Liver (tissue), 9 donors: Measurements from ENCODE around the gene MEIS2. TPM values are rescaled to one million over a fixed set of nuclear protein-coding genes. Genes with fewer than 3 reads are reported as not detected.

Source experiments
- DNase-seq: peaks from one replicate; pipeline ENCODE4 v3.0.0-alpha.2; 2017; ENCODE audit warnings: low spot score
- H3K27ac ChIP-seq, 2 donors: one replicate each; pipeline ENCODE4 v1.7.0; 2013; ENCODE audit warnings: inconsistent platforms in 2 of 2, low read length in 2 of 2, control low read depth in 1 of 2, low read depth in 1 of 2, mild to moderate bottlenecking in 1 of 2
- H3K27me3 ChIP-seq, 4 donors: one replicate each; pipeline versions ENCODE4 v1.6.1 to v1.7.0; 2013; ENCODE audit warnings: low read length in 3 of 4, inconsistent platforms in 1 of 4, mild to moderate bottlenecking in 1 of 4, moderate library complexity in 1 of 4; ENCODE audit not compliant: control insufficient read depth in 4 of 4, insufficient read depth in 4 of 4
- H3K36me3 ChIP-seq, 4 donors: one replicate each; pipeline versions ENCODE4 v1.6.1 to v1.7.0; 2013; ENCODE audit warnings: low read length in 3 of 4, mild to moderate bottlenecking in 3 of 4, low read depth in 1 of 4, moderate library complexity in 1 of 4; ENCODE audit not compliant: control insufficient read depth in 4 of 4, insufficient read depth in 3 of 4
- H3K4me1 ChIP-seq, 4 donors: one replicate each; pipeline versions ENCODE4 v1.6.1 to v1.7.0; 2013; ENCODE audit warnings: low read length in 3 of 4, mild to moderate bottlenecking in 3 of 4, moderate library complexity in 1 of 4; ENCODE audit not compliant: control insufficient read depth in 4 of 4, insufficient read depth in 4 of 4
- H3K4me3 ChIP-seq, 3 donors: one replicate each; pipeline versions ENCODE4 v1.6.1 to v1.7.0; 2013; ENCODE audit warnings: low read length in 3 of 3, control low read depth in 1 of 3, low read depth in 1 of 3, mild to moderate bottlenecking in 1 of 3
- H3K9ac ChIP-seq, 2 donors: one replicate each; pipeline ENCODE4 v1.7.0; 2013; ENCODE audit warnings: low read length in 2 of 2, mild to moderate bottlenecking in 2 of 2, moderate library complexity in 2 of 2, control low read depth in 1 of 2, low read depth in 1 of 2
- H3K9me3 ChIP-seq, 4 donors: one replicate each; pipeline versions ENCODE4 v1.6.1 to v1.7.0; 2013; ENCODE audit warnings: low read length in 3 of 4; ENCODE audit not compliant: control insufficient read depth in 4 of 4
- ATF3 ChIP-seq: IDR thresholded peaks from 2 replicates; pipeline ENCODE4 v1.6.1; 2016; ENCODE audit warnings: antibody characterized with exemption
- CTCF ChIP-seq: fragments of 150-350 bp; IDR thresholded peaks from 2 replicates; pipeline ENCODE4 v1.5.1; 2017; ENCODE audit warnings: improper control_type of control experiment, low read depth, low read length; ENCODE audit not compliant: missing input control
- EGR1 ChIP-seq, 2 donors: IDR thresholded peaks; 2 replicates each; pipeline ENCODE4 v1.6.1; 2016 to 2018; ENCODE audit warnings: antibody characterized with exemption in 2 of 2, low read depth in 2 of 2
- FOXA1 ChIP-seq: IDR thresholded peaks from 2 replicates; pipeline ENCODE4 v1.6.1; 2016; ENCODE audit warnings: antibody characterized with exemption
- FOXA2 ChIP-seq: IDR thresholded peaks from 2 replicates; pipeline ENCODE4 v1.6.1; 2016; ENCODE audit warnings: antibody characterized with exemption
- GABPA ChIP-seq, 2 donors: IDR thresholded peaks in 1 of 2; conservative IDR thresholded peaks in 1 of 2; 2 replicates each; pipeline ENCODE4 v1.6.1; 2016; ENCODE audit warnings: antibody characterized with exemption in 2 of 2, mild to moderate bottlenecking in 1 of 2, moderate library complexity in 1 of 2
- HNF4A ChIP-seq, 2 donors: conservative IDR thresholded peaks; 2 replicates each; pipeline ENCODE4 v1.6.1; 2016; ENCODE audit warnings: antibody characterized with exemption in 2 of 2, mild to moderate bottlenecking in 2 of 2
- HNF4G ChIP-seq: IDR thresholded peaks from 2 replicates; pipeline ENCODE4 v1.6.1; 2016; ENCODE audit warnings: antibody characterized with exemption
- MAX ChIP-seq: IDR thresholded peaks from 2 replicates; pipeline ENCODE4 v1.6.1; 2016; ENCODE audit warnings: antibody characterized with exemption
- NR2F2 ChIP-seq: IDR thresholded peaks from 2 replicates; pipeline ENCODE4 v1.6.1; 2016; ENCODE audit warnings: antibody characterized with exemption
- RAD21 ChIP-seq, 2 donors: IDR thresholded peaks; 2 replicates each; pipeline ENCODE4 v1.6.1; 2016; ENCODE audit warnings: antibody characterized with exemption in 2 of 2, mild to moderate bottlenecking in 2 of 2
- REST ChIP-seq: IDR thresholded peaks from 2 replicates; pipeline ENCODE4 v1.6.1; 2016; ENCODE audit warnings: antibody characterized with exemption, mild to moderate bottlenecking
- SP1 ChIP-seq: IDR thresholded peaks from 2 replicates; pipeline ENCODE4 v1.6.1; 2018; ENCODE audit warnings: antibody characterized with exemption, mild to moderate bottlenecking
- TAF1 ChIP-seq: conservative IDR thresholded peaks from 2 replicates; pipeline ENCODE4 v1.6.1; 2016; ENCODE audit warnings: antibody characterized with exemption, mild to moderate bottlenecking
- YY1 ChIP-seq: IDR thresholded peaks from 2 replicates; pipeline ENCODE4 v1.6.1; 2016; ENCODE audit warnings: antibody characterized with exemption, mild to moderate bottlenecking
- ZBTB33 ChIP-seq: IDR thresholded peaks from 2 replicates; pipeline ENCODE4 v1.6.1; 2016; ENCODE audit warnings: antibody characterized with exemption
- WGBS: extraction: QIAGEN DNeasy Blood & Tissue Kit; methylation state at CpG from one replicate; pipeline ENCODE4 v1.1.7; 2013; 5-methylcytosine and 5-hydroxymethylcytosine counted together
- polyA plus RNA-seq, 2 donors: library from polyadenylated mRNA; stranded (reverse) in 1 of 2; unstranded in 1 of 2; fragments of 200-250 nt in 1 of 2; fragments of >200 nt in 1 of 2; fragmentation: Nextera tagmentation in 1 of 2; extraction: Ambion mirVana in 1 of 2; gene quantifications; one replicate each; pipeline versions ENCODE4 v1.2.1 to v1.2.3, GENCODE V29; 2013 to 2015
- total RNA-seq, 2 donors: library from RNA; depleted of rRNA; stranded (reverse); fragments of >200 nt; gene quantifications; one replicate each; pipeline ENCODE4 v1.2.3, GENCODE V29; 2014
- donor health status: healthy.
- donor health status: healthy.
- donor health status: healthy.
- donor health status: healthy.
- donor health status: healthy.

MEIS2 gene
- total and polyA plus RNA-seq, 4 donors: 3.9 to 12.6 (median 7.6) TPM

GRCh38 chr15:37004373-37004869, 95.9 kb downstream of the MEIS2 start:
- Histone ChIP-seq H3K27ac (no peak overlapping the region), H3K36me3 (peaks cover 0 to 6% (median 0%) of the 10 kb centered on the region in 4 donors), H3K27me3 (no peaks in the 10 kb centered on the region), H3K4me1 (peaks cover 0 to 6% (median 5%) of the 10 kb centered on the region in 4 donors), H3K4me3 (no peak overlapping the region), H3K9ac (no peak overlapping the region), H3K9me3 (no peaks in the 10 kb centered on the region)
- 86% methylated on average over 4 of the region's 4 CpGs for WGBS
- DNase-seq: no peak
- TF ChIP-seq CTCF (no peak), FOXA1 (no peak), NR2F2 (no peak), HNF4A (conservative IDR thresholded peaks at IDR 0.05) (no peak), REST (no peak), ATF3 (no peak), YY1 (no peak)

GRCh38 chr15:37002041-37002672, 98.2 kb downstream of the MEIS2 start:
- 88% methylated on average over 4 of the region's 4 CpGs for WGBS

More at GRCh38 chr15:37002041-37002672, 98.2 kb downstream of the MEIS2 start:
- Histone ChIP-seq H3K4me3 (no peak overlapping the region), H3K27ac (no peak overlapping the region), H3K27me3 (no peaks in the 10 kb centered on the region), H3K9ac (no peak overlapping the region), H3K4me1 (no peaks in the 10 kb centered on the region), H3K36me3 (peaks cover 0 to 6% (median 0%) of the 10 kb centered on the region in 4 donors), H3K9me3 (no peaks in the 10 kb centered on the region)
- DNase-seq: no peak
- TF ChIP-seq FOXA1: no peak
- no peak for TF ChIP-seq FOXA2
- TF ChIP-seq SP1: no peak
- no peak for TF ChIP-seq TAF1
- TF ChIP-seq MAX: no peak
- TF ChIP-seq EGR1 (IDR thresholded peaks at IDR 0.05; ENCODE audit: low read depth in 2 of 2): no peak
- TF ChIP-seq ZBTB33: no peak
- TF ChIP-seq GABPA (IDR thresholded peaks at IDR 0.05 in 1 of 2, conservative IDR thresholded peaks at IDR 0.05 in 1 of 2): no peak
- TF ChIP-seq HNF4A (conservative IDR thresholded peaks at IDR 0.05): no peak
- no peak for TF ChIP-seq HNF4G
- TF ChIP-seq YY1: no peak
- no peak for TF ChIP-seq RAD21 (IDR thresholded peaks at IDR 0.05)
